Type B pancreatic cell (in vitro differentiated cells): ENCODE measurements around the gene TSTD2. TPM values are rescaled to one million over a fixed set of nuclear protein-coding genes. Genes with fewer than 3 reads are reported as not detected.
A peak's percentile ranks its signal among the peaks of the same experiment; 100 is the strongest.
"Not testable (repeated sequence)": the region's sequence is repeated elsewhere in the genome, so short reads cannot be mapped to it uniquely, and the experiment has no call there.

Source experiments
- DNase-seq: peaks from one replicate; pipeline ENCODE4 v3.0.0; 2021; ENCODE audit warnings: mixed read lengths; ENCODE audit not compliant: unreplicated experiment; ENCODE audit errors: extremely low spot score
- H3K27ac Mint-ChIP-seq: 2 replicates; pipeline ENCODE4 v1.8.0; 2021; ENCODE audit warnings: mild to moderate bottlenecking, mixed read lengths
- H3K27me3 Mint-ChIP-seq: 2 replicates; pipeline ENCODE4 v1.8.0; 2021; ENCODE audit warnings: mixed read lengths
- H3K36me3 Mint-ChIP-seq: 2 replicates; pipeline ENCODE4 v1.8.0; 2021; ENCODE audit warnings: mixed read lengths
- H3K4me1 Mint-ChIP-seq: one replicate; pipeline ENCODE4 v1.8.0; 2021; ENCODE audit warnings: mixed read lengths; ENCODE audit not compliant: unreplicated experiment
- H3K4me3 Mint-ChIP-seq: 2 replicates; pipeline ENCODE4 v1.8.0; 2021; ENCODE audit warnings: mild to moderate bottlenecking, mixed read lengths
- H3K9me3 Mint-ChIP-seq: 2 replicates; pipeline ENCODE4 v1.8.0; 2021; ENCODE audit warnings: mixed read lengths
- total RNA-seq: library from RNA; stranded (reverse); gene quantifications from 2 replicates; pipeline ENCODE4 v1.2.1, GENCODE V29; 2021; ENCODE audit warnings: low replicate concordance
- TF ChIP-seq, protein P1 (sequence below): fragments of 200-600 bp; sonication (generic); conservative IDR thresholded peaks from 2 replicates; pipeline ENCODE4 v1.5.0; 2021; ENCODE audit warnings: antibody characterized with exemption, mild to moderate bottlenecking

The TSTD2 gene
- total RNA-seq, 1 donor from 2014 or later: 24.9 TPM

DNA sequence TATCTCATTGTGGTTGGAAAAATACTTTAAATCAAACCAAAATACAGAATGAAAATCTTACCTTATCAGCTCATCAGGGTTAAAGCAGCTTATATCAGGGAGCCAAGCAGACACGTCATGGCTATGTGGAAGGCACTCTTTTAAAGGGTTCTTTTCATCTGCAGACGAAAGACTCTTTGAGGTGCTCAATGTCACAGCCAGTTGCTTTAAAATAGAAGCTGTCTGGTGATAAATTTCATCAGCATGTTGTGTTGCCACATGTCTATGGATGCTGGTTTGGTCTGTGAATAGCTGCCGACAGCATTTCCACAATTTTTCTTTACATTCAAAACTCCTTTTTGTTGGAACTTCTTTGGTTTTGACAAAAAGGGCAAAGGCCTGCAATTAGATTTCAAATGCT, 7.5 kb downstream of the TSTD2 start:
- H3K27ac Mint-ChIP-seq: no peak overlapping the region
- H3K27me3 Mint-ChIP-seq: no peaks in the 10 kb centered on the region
- H3K9me3 Mint-ChIP-seq: no peaks in the 10 kb centered on the region
- H3K4me3 Mint-ChIP-seq: no peak overlapping the region
- TF ChIP-seq, protein P1, sequence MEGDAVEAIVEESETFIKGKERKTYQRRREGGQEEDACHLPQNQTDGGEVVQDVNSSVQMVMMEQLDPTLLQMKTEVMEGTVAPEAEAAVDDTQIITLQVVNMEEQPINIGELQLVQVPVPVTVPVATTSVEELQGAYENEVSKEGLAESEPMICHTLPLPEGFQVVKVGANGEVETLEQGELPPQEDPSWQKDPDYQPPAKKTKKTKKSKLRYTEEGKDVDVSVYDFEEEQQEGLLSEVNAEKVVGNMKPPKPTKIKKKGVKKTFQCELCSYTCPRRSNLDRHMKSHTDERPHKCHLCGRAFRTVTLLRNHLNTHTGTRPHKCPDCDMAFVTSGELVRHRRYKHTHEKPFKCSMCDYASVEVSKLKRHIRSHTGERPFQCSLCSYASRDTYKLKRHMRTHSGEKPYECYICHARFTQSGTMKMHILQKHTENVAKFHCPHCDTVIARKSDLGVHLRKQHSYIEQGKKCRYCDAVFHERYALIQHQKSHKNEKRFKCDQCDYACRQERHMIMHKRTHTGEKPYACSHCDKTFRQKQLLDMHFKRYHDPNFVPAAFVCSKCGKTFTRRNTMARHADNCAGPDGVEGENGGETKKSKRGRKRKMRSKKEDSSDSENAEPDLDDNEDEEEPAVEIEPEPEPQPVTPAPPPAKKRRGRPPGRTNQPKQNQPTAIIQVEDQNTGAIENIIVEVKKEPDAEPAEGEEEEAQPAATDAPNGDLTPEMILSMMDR: no peak
- DNase-seq: no peak
- peaks cover 15% of the 10 kb centered on the region for H3K4me1 Mint-ChIP-seq
- H3K36me3 Mint-ChIP-seq: peaks cover 36% of the 10 kb centered on the region

DNA sequence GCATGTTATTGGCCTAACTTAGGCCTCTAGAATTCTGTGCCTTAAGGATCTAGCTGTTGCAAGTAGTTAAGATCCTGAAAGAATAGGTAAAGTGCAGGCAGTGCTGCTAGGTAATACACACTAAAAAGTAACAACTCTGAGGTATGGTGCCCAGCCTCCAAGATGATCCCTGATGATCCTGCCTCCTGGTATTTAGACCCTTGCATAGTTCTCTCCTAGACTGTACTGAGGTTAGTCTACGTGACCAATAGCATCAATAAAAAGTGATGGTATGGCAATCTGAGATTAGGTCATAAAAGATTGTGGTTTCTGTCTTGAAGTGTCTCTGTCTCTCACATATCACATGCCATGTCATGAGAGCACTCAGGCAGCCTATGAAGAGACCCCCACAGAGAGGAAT, 9.2 kb downstream of the TSTD2 start:
- H3K4me3 Mint-ChIP-seq: no peak overlapping the region
- no peaks in the 10 kb centered on the region for H3K9me3 Mint-ChIP-seq
- peaks cover 47% of the 10 kb centered on the region for H3K36me3 Mint-ChIP-seq
- H3K27ac Mint-ChIP-seq: no peak overlapping the region
- no peak for DNase-seq
- TF ChIP-seq, protein P1: no peak
- H3K4me1 Mint-ChIP-seq: peaks cover 5% of the 10 kb centered on the region
- no peaks in the 10 kb centered on the region for H3K27me3 Mint-ChIP-seq

DNA sequence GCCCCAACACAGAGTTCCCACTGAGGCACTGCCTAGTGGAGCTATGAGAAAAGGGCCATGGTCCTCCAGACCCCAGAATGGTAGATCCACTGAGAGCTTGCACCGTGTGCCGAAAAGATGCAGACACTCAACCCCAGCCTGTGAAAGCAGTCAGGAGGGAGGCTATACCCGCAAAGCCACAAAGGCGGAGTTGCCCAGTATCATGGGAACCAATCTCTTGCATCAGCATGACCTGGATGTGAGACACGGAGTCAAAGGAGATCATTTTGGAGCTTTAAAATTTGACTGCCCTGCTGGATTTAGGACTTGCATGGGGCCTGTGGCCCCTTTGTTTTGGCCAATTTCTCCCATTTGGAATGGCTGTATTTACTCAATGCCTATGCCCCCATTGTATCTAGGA, 10.7 kb downstream of the TSTD2 start:
- not testable (repeated sequence) for H3K9me3 Mint-ChIP-seq, H3K27ac Mint-ChIP-seq, H3K4me3 Mint-ChIP-seq, H3K4me1 Mint-ChIP-seq, H3K27me3 Mint-ChIP-seq, DNase-seq
- H3K36me3 Mint-ChIP-seq: peaks cover 49% of the 10 kb centered on the region

- H3K27ac Mint-ChIP-seq, H3K9me3 Mint-ChIP-seq, H3K4me1 Mint-ChIP-seq, DNase-seq, H3K4me3 Mint-ChIP-seq, H3K27me3 Mint-ChIP-seq: not testable (repeated sequence)
- peaks cover 43% of the 10 kb centered on the region for H3K36me3 Mint-ChIP-seq
Measured at GRCh38 chr9:97620063-97620462, 13.1 kb downstream of the TSTD2 start.

- TF ChIP-seq, protein P1: no peak
- no peaks in the 10 kb centered on the region for H3K27me3 Mint-ChIP-seq
- no peaks in the 10 kb centered on the region for H3K9me3 Mint-ChIP-seq
- no peak for DNase-seq
- H3K4me3 Mint-ChIP-seq: no peak overlapping the region
- no peak overlapping the region for H3K27ac Mint-ChIP-seq
- no peaks in the 10 kb centered on the region for H3K4me1 Mint-ChIP-seq
- H3K36me3 Mint-ChIP-seq: peaks cover 28% of the 10 kb centered on the region
Measured at GRCh38 chr9:97617939-97618416, 15.2 kb downstream of the TSTD2 start.

- DNase-seq: no peak
- Mint-ChIP-seq H3K4me1 (no peaks in the 10 kb centered on the region), H3K4me3 (no peak overlapping the region), H3K27me3 (no peaks in the 10 kb centered on the region), H3K36me3 (peaks cover 21% of the 10 kb centered on the region), H3K9me3 (no peaks in the 10 kb centered on the region), H3K27ac (no peak overlapping the region)
- TF ChIP-seq, protein P1: peak; percentile 91
Measured at GRCh38 chr9:97615439-97616072, 17.6 kb downstream of the TSTD2 start.
